Stimulated activated naive CD8-positive, alpha-beta T cell treated with anti-CD3 and anti-CD28 coated beads, Interleukin-15, Interleukin-2, amounts not matched to agents 100 ng/mL and 50 ng/mL, for 24 hours (primary cell): ENCODE measurements around the gene SPTLC2.
"Not testable (repeated sequence)": the region's sequence is repeated elsewhere in the genome, so short reads cannot be mapped to it uniquely, and the experiment has no call there.

Experiments
- H3K27ac Mint-ChIP-seq: one replicate; pipeline ENCODE4 v1.8.0; 2021; ENCODE audit warnings: mild to moderate bottlenecking, mixed read lengths
- H3K27me3 Mint-ChIP-seq: one replicate; pipeline ENCODE4 v1.8.0; 2021; ENCODE audit warnings: mixed read lengths
- H3K36me3 Mint-ChIP-seq: one replicate; pipeline ENCODE4 v1.8.0; 2021; ENCODE audit warnings: low read depth, mixed read lengths
- H3K4me1 Mint-ChIP-seq: one replicate; pipeline ENCODE4 v1.8.0; 2021; ENCODE audit warnings: low read depth, mixed read lengths
- H3K4me3 Mint-ChIP-seq: one replicate; pipeline ENCODE4 v1.8.0; 2021; ENCODE audit warnings: mild to moderate bottlenecking, mixed read lengths
- H3K9me3 Mint-ChIP-seq: one replicate; pipeline ENCODE4 v1.8.0; 2021; ENCODE audit warnings: mixed read lengths

Gene SPTLC2

GRCh38 chr14:77529963-77530362, 86.5 kb downstream of the SPTLC2 start:
- Mint-ChIP-seq H3K36me3 (peaks cover 23% of the 10 kb centered on the region), H3K4me1 (no peaks in the 10 kb centered on the region), H3K27me3 (no peaks in the 10 kb centered on the region), H3K9me3 (no peaks in the 10 kb centered on the region), H3K27ac (no peak overlapping the region), H3K4me3 (no peak overlapping the region)

GRCh38 chr14:77529213-77529612, 87.2 kb downstream of the SPTLC2 start:
- H3K4me3 Mint-ChIP-seq = no peak overlapping the region
- H3K4me1 Mint-ChIP-seq = no peaks in the 10 kb centered on the region
- H3K36me3 Mint-ChIP-seq = peaks cover 25% of the 10 kb centered on the region
- H3K9me3 Mint-ChIP-seq = no peaks in the 10 kb centered on the region
- no peaks in the 10 kb centered on the region for H3K27me3 Mint-ChIP-seq
- H3K27ac Mint-ChIP-seq = no peak overlapping the region

- not testable (repeated sequence) for H3K4me3 Mint-ChIP-seq, H3K9me3 Mint-ChIP-seq, H3K4me1 Mint-ChIP-seq, H3K27me3 Mint-ChIP-seq, H3K27ac Mint-ChIP-seq
- H3K36me3 Mint-ChIP-seq = peaks cover 25% of the 10 kb centered on the region
Measured at GRCh38 chr14:77528701-77529100, 87.7 kb downstream of the SPTLC2 start.

- no peak overlapping the region for H3K27ac Mint-ChIP-seq
- H3K36me3 Mint-ChIP-seq = peaks cover 14% of the 10 kb centered on the region
- no peak overlapping the region for H3K4me3 Mint-ChIP-seq
- H3K27me3 Mint-ChIP-seq = no peaks in the 10 kb centered on the region
- H3K4me1 Mint-ChIP-seq = no peaks in the 10 kb centered on the region
- H3K9me3 Mint-ChIP-seq = no peaks in the 10 kb centered on the region
Measured at GRCh38 chr14:77526266-77526665, 90.2 kb downstream of the SPTLC2 start.

- Mint-ChIP-seq H3K27ac (no peak overlapping the region), H3K36me3 (peaks cover 26% of the 10 kb centered on the region), H3K27me3 (no peaks in the 10 kb centered on the region), H3K9me3 (no peaks in the 10 kb centered on the region), H3K4me1 (no peaks in the 10 kb centered on the region), H3K4me3 (no peak overlapping the region)
Measured at GRCh38 chr14:77524536-77524935, 91.9 kb downstream of the SPTLC2 start.

- no peaks in the 10 kb centered on the region for H3K27me3 Mint-ChIP-seq
- no peaks in the 10 kb centered on the region for H3K9me3 Mint-ChIP-seq
- H3K36me3 Mint-ChIP-seq = peaks cover 39% of the 10 kb centered on the region
- H3K27ac Mint-ChIP-seq = no peak overlapping the region
- H3K4me1 Mint-ChIP-seq = no peaks in the 10 kb centered on the region
- no peak overlapping the region for H3K4me3 Mint-ChIP-seq
Measured at GRCh38 chr14:77523109-77523508, 93.3 kb downstream of the SPTLC2 start.

GRCh38 chr14:77520555-77520954, 95.9 kb downstream of the SPTLC2 start:
- Mint-ChIP-seq H3K36me3 (peaks cover 57% of the 10 kb centered on the region), H3K4me1 (no peaks in the 10 kb centered on the region), H3K27ac (no peak overlapping the region), H3K4me3 (no peak overlapping the region), H3K9me3 (no peaks in the 10 kb centered on the region), H3K27me3 (no peaks in the 10 kb centered on the region)

- no peaks in the 10 kb centered on the region for H3K4me1 Mint-ChIP-seq
- H3K27ac Mint-ChIP-seq = no peak overlapping the region
- H3K9me3 Mint-ChIP-seq = no peaks in the 10 kb centered on the region
- H3K27me3 Mint-ChIP-seq = no peaks in the 10 kb centered on the region
- peaks cover 69% of the 10 kb centered on the region for H3K36me3 Mint-ChIP-seq
- H3K4me3 Mint-ChIP-seq = no peak overlapping the region
Measured at GRCh38 chr14:77516126-77516525, 100.3 kb downstream of the SPTLC2 start.

GRCh38 chr14:77511486-77512162, 104.8 kb downstream of the SPTLC2 start:
- no peaks in the 10 kb centered on the region for H3K4me1 Mint-ChIP-seq
- H3K4me3 Mint-ChIP-seq = no peak overlapping the region
- peaks cover 55% of the 10 kb centered on the region for H3K36me3 Mint-ChIP-seq
- H3K27ac Mint-ChIP-seq = no peak overlapping the region
- H3K27me3 Mint-ChIP-seq = no peaks in the 10 kb centered on the region
- no peaks in the 10 kb centered on the region for H3K9me3 Mint-ChIP-seq

GRCh38 chr14:77509366-77509765, 107.1 kb downstream of the SPTLC2 start:
- Mint-ChIP-seq H3K4me3 (no peak overlapping the region), H3K36me3 (peaks cover 52% of the 10 kb centered on the region), H3K27ac (no peak overlapping the region), H3K4me1 (no peaks in the 10 kb centered on the region), H3K9me3 (no peaks in the 10 kb centered on the region), H3K27me3 (no peaks in the 10 kb centered on the region)

- peaks cover 52% of the 10 kb centered on the region for H3K36me3 Mint-ChIP-seq
- no peaks in the 10 kb centered on the region for H3K27me3 Mint-ChIP-seq
- H3K9me3 Mint-ChIP-seq = no peaks in the 10 kb centered on the region
- H3K27ac Mint-ChIP-seq = no peak overlapping the region
- H3K4me1 Mint-ChIP-seq = no peaks in the 10 kb centered on the region
- H3K4me3 Mint-ChIP-seq = no peak overlapping the region
Measured at GRCh38 chr14:77508876-77509275, 107.6 kb downstream of the SPTLC2 start.

- Mint-ChIP-seq H3K36me3 (peaks cover 54% of the 10 kb centered on the region), H3K4me3 (no peak overlapping the region), H3K9me3 (peaks cover 2% of the 10 kb centered on the region), H3K27ac (no peak overlapping the region), H3K4me1 (no peaks in the 10 kb centered on the region), H3K27me3 (no peaks in the 10 kb centered on the region)
Measured at GRCh38 chr14:77508249-77508648, 108.2 kb downstream of the SPTLC2 start.

GRCh38 chr14:77507762-77508161, 108.7 kb downstream of the SPTLC2 start:
- Mint-ChIP-seq H3K4me1 (no peaks in the 10 kb centered on the region), H3K4me3 (no peak overlapping the region), H3K27me3 (no peaks in the 10 kb centered on the region), H3K27ac (no peak overlapping the region), H3K36me3 (peaks cover 58% of the 10 kb centered on the region), H3K9me3 (peaks cover 5% of the 10 kb centered on the region)

GRCh38 chr14:77505031-77505430, 111.4 kb downstream of the SPTLC2 start:
- Mint-ChIP-seq H3K4me3 (no peak overlapping the region), H3K27me3 (peaks cover 8% of the 10 kb centered on the region), H3K4me1 (no peaks in the 10 kb centered on the region), H3K27ac (no peak overlapping the region), H3K9me3 (peaks cover 5% of the 10 kb centered on the region), H3K36me3 (peaks cover 37% of the 10 kb centered on the region)

- Mint-ChIP-seq H3K27me3 (peaks cover 18% of the 10 kb centered on the region), H3K9me3 (peaks cover 5% of the 10 kb centered on the region), H3K36me3 (peaks cover 24% of the 10 kb centered on the region), H3K4me3 (no peak overlapping the region), H3K27ac (no peak overlapping the region), H3K4me1 (peaks cover under 1% of the 10 kb centered on the region)
Measured at GRCh38 chr14:77503138-77503537, 113.3 kb downstream of the SPTLC2 start.

- Mint-ChIP-seq H3K4me3 (no peak overlapping the region), H3K4me1 (peaks cover 4% of the 10 kb centered on the region), H3K9me3 (peaks cover 5% of the 10 kb centered on the region)
Measured at GRCh38 chr14:77502109-77502782, 114.2 kb downstream of the SPTLC2 start.

More at GRCh38 chr14:77502109-77502782, 114.2 kb downstream of the SPTLC2 start:
- H3K27me3 Mint-ChIP-seq = peaks cover 27% of the 10 kb centered on the region
- peaks cover 20% of the 10 kb centered on the region for H3K36me3 Mint-ChIP-seq
- H3K27ac Mint-ChIP-seq = no peak overlapping the region
